KG1 (cell line): Measurements from ENCODE around the gene BASP1.
"Not testable (repeated sequence)": the region's sequence is repeated elsewhere in the genome, so short reads cannot be mapped to it uniquely, and the experiment has no call there.

ENCODE experiments used
- DNase-seq: peaks from one replicate; lab custom pipeline; 2025; lab: John Stamatoyannopoulos, UW

BASP1 gene

GRCh38 chr5:17191574-17191973 lies 25.9 kb upstream of the BASP1 start:
- not testable (repeated sequence) for DNase-seq

- DNase-seq = no peak
Measured at GRCh38 chr5:17192191-17192590, 25.2 kb upstream of the BASP1 start.

GRCh38 chr5:17196024-17196423 lies 21.4 kb upstream of the BASP1 start:
- DNase-seq = no peak

- DNase-seq = no peak
Measured at GRCh38 chr5:17196697-17197096, 20.7 kb upstream of the BASP1 start.

- DNase-seq = peak; percentile 21
Measured at GRCh38 chr5:17203329-17204132, 13.9 kb upstream of the BASP1 start.

GRCh38 chr5:17204133-17204489 lies 13.3 kb upstream of the BASP1 start:
- no peak for DNase-seq

- DNase-seq = no peak
Measured at GRCh38 chr5:17206021-17206420, 11.4 kb upstream of the BASP1 start.

GRCh38 chr5:17212191-17212590 lies 5.2 kb upstream of the BASP1 start:
- no peak for DNase-seq

- DNase-seq = no peak
Measured at GRCh38 chr5:17212996-17213395, 4.4 kb upstream of the BASP1 start.

GRCh38 chr5:17213938-17214337 lies 3.5 kb upstream of the BASP1 start:
- DNase-seq = no peak

GRCh38 chr5:17214893-17215292 lies 2.5 kb upstream of the BASP1 start:
- no peak for DNase-seq

GRCh38 chr5:17215361-17215760 lies 2.1 kb upstream of the BASP1 start:
- DNase-seq = no peak

- peak; percentile 50 for DNase-seq
Measured at GRCh38 chr5:17216176-17216973, 1.1 kb upstream of the BASP1 start.

GRCh38 chr5:17216974-17217492 lies 398 bp upstream of the BASP1 start:
- DNase-seq = no peak

GRCh38 chr5:17218353-17219005 lies 1.0 kb downstream of the BASP1 start:
- no peak for DNase-seq

- DNase-seq = no peak
Measured at GRCh38 chr5:17219006-17219422, 1.6 kb downstream of the BASP1 start.

- no peak for DNase-seq
Measured at GRCh38 chr5:17219469-17219868, 2.0 kb downstream of the BASP1 start.

- DNase-seq = no peak
Measured at GRCh38 chr5:17219992-17220391, 2.6 kb downstream of the BASP1 start.

GRCh38 chr5:17220469-17220868 lies 3.0 kb downstream of the BASP1 start:
- no peak for DNase-seq

- DNase-seq = no peak
Measured at GRCh38 chr5:17221843-17222636, 4.6 kb downstream of the BASP1 start.

GRCh38 chr5:17222664-17223063 lies 5.2 kb downstream of the BASP1 start:
- DNase-seq = no peak
